ENCODE measurements around the gene TEKT5.

Gene TEKT5

DNA sequence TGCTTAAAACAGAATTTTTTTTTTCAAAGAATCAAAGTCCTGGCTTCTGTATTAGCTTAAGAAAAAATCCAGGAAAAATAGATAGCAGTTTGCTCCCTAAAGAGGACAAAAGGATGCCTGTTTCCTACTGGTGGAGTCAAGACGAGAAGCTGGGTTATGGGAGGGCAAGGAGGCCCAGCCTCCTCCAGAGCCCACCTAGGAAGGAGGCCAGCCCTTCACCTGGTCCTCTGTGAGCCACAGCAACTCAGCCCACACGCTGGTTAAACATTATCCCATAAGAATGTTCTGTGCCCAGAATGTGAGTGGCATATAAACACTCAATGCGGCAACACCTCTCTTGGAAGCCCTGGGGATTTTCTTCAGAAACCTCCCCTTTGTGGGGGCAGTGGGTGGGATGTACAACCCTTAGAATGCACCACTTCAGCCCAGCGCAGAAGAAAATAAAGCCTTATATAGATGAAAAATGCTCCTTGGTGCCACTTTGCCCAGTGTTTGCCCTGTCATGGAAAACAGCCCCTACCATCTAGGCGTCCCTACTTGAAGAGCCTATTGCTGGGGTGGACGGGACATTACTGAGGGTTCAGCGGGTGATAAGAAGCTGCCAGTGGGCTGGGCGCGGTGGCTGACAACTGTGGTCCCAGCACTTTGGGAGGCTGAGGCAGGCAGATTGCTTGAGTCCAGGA is 48.0 kb downstream of the TEKT5 start:
- Histone ChIP-seq H3K4me1 (ENCODE audit: insufficient read depth, poor library complexity, severe bottlenecking) (no peaks in the 10 kb centered on the region), H3K27ac (ENCODE audit: poor library complexity, severe bottlenecking) (no peak overlapping the region), H3K9me3 (ENCODE audit: severe bottlenecking) (no peaks in the 10 kb centered on the region), H3K36me3 (ENCODE audit: low read depth) (no peaks in the 10 kb centered on the region), H3K27me3 (ENCODE audit: insufficient read depth, poor library complexity, severe bottlenecking) (no peaks in the 10 kb centered on the region), H3K4me3 (ENCODE audit: severe bottlenecking) (no peak overlapping the region)
- TF ChIP-seq, protein P1, sequence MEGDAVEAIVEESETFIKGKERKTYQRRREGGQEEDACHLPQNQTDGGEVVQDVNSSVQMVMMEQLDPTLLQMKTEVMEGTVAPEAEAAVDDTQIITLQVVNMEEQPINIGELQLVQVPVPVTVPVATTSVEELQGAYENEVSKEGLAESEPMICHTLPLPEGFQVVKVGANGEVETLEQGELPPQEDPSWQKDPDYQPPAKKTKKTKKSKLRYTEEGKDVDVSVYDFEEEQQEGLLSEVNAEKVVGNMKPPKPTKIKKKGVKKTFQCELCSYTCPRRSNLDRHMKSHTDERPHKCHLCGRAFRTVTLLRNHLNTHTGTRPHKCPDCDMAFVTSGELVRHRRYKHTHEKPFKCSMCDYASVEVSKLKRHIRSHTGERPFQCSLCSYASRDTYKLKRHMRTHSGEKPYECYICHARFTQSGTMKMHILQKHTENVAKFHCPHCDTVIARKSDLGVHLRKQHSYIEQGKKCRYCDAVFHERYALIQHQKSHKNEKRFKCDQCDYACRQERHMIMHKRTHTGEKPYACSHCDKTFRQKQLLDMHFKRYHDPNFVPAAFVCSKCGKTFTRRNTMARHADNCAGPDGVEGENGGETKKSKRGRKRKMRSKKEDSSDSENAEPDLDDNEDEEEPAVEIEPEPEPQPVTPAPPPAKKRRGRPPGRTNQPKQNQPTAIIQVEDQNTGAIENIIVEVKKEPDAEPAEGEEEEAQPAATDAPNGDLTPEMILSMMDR (IDR thresholded peaks at IDR 0.05; ENCODE audit: poor library complexity, severe bottlenecking): no peak
- DNase-seq (ENCODE audit: low spot score) (no peak), ATAC-seq (ENCODE audit: low read depth) (no peak)

DNA sequence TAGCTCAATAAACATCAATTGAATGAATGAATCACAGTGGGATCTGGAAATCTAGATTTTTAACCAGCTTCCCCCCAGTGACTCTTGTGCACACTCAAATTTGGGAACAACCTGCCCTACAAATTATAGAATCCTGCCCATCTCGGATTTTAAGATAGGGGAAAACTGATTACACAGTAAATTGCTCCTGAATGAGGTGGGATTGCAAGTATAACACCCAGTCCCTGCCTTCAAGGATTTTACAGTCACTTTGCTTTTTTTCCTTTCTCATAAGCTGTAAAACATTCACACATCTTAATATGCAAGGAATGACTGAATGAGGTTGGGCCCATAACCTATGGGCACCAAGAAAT is 48.5 kb downstream of the TEKT5 start:
- ATAC-seq (ENCODE audit: low read depth) (no peak), DNase-seq (ENCODE audit: low spot score) (no peak)
- Histone ChIP-seq H3K36me3 (ENCODE audit: low read depth) (no peaks in the 10 kb centered on the region), H3K4me3 (ENCODE audit: severe bottlenecking) (no peak overlapping the region), H3K9me3 (ENCODE audit: severe bottlenecking) (no peaks in the 10 kb centered on the region), H3K27me3 (ENCODE audit: insufficient read depth, poor library complexity, severe bottlenecking) (no peaks in the 10 kb centered on the region), H3K4me1 (ENCODE audit: insufficient read depth, poor library complexity, severe bottlenecking) (no peaks in the 10 kb centered on the region), H3K27ac (ENCODE audit: poor library complexity, severe bottlenecking) (no peak overlapping the region)
- TF ChIP-seq, protein P1 (IDR thresholded peaks at IDR 0.05; ENCODE audit: poor library complexity, severe bottlenecking): no peak

DNA sequence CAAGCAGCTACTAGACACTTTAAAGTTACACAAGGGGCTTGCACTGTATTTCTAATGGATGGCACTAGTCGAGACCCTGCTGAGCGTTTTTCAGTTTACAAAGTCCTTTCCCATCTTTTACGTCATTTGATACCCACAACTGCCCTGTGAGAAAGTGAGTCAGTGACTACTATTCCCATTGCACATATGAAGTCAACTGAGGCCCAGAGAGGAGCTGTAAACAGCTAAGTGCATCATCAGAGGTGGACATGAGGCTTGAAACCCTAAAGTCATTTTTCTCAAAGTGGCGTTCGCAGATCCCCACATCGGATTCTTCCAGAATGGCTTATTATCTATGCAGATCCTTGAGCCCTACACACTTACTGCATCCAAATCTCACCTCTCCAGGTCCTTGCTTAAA is 50.6 kb downstream of the TEKT5 start:
- ATAC-seq (ENCODE audit: low read depth): no peak

DNA sequence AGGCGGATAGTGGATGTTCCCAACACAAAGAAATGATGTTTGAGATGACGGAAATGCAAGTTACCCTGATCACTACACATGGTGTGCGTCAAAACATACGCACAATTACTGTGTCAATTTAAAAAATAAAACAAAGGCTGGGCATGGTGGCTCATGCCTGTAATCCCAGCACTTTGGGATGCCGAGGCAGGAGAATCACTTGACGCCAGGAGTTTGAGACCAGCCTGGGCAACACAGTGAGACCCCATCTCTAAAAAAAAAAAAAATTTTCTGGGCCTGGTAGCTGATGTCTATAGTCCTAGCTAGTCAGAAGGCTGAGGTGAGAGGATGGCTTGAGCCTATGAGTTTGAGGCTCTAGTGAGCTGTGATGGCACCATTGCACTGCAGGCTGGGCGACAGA is 51.8 kb downstream of the TEKT5 start:
- no peak overlapping the region for H3K4me3 ChIP-seq (ENCODE audit: severe bottlenecking)
- ATAC-seq (ENCODE audit: low read depth) (no peak), DNase-seq (ENCODE audit: low spot score) (no peak)
- H3K9me3 ChIP-seq (ENCODE audit: severe bottlenecking): no peaks in the 10 kb centered on the region
- no peaks in the 10 kb centered on the region for H3K36me3 ChIP-seq (ENCODE audit: low read depth)
- H3K4me1 ChIP-seq (ENCODE audit: insufficient read depth, poor library complexity, severe bottlenecking): no peaks in the 10 kb centered on the region
- H3K27ac ChIP-seq (ENCODE audit: poor library complexity, severe bottlenecking): no peak overlapping the region
- TF ChIP-seq, protein P1 (IDR thresholded peaks at IDR 0.05; ENCODE audit: poor library complexity, severe bottlenecking): no peak
- H3K27me3 ChIP-seq (ENCODE audit: insufficient read depth, poor library complexity, severe bottlenecking): no peaks in the 10 kb centered on the region

More for the DNA sequence above, 50.6 kb downstream of the TEKT5 start:
- no peaks in the 10 kb centered on the region for H3K4me1 ChIP-seq (ENCODE audit: insufficient read depth, poor library complexity, severe bottlenecking)
- no peaks in the 10 kb centered on the region for H3K36me3 ChIP-seq (ENCODE audit: low read depth)
- TF ChIP-seq, protein P1 (IDR thresholded peaks at IDR 0.05; ENCODE audit: poor library complexity, severe bottlenecking): no peak
- no peaks in the 10 kb centered on the region for H3K27me3 ChIP-seq (ENCODE audit: insufficient read depth, poor library complexity, severe bottlenecking)
- H3K9me3 ChIP-seq (ENCODE audit: severe bottlenecking): no peaks in the 10 kb centered on the region
- no peak overlapping the region for H3K4me3 ChIP-seq (ENCODE audit: severe bottlenecking)
- DNase-seq (ENCODE audit: low spot score): no peak
- H3K27ac ChIP-seq (ENCODE audit: poor library complexity, severe bottlenecking): no peak overlapping the region

All from RWPE2 (cell line).